OCI-M2 (cell line): ENCODE data around the gene MYOM1.

Experiments
- DNase-seq: peaks from one replicate; lab custom pipeline; 2025; ENCODE audit not compliant: unreplicated experiment; lab: John Stamatoyannopoulos, UW

The MYOM1 gene

GRCh38 chr18:3190610-3191009, 29.2 kb downstream of the MYOM1 start:
- DNase-seq = no peak

- DNase-seq = no peak
These were observed 29.9 kb downstream of the MYOM1 start for GRCh38 chr18:3189884-3190283.

GRCh38 chr18:3186678-3187658, 32.8 kb downstream of the MYOM1 start:
- no peak for DNase-seq

- no peak for DNase-seq
These were observed 35.3 kb downstream of the MYOM1 start for GRCh38 chr18:3184275-3184963.

- no peak for DNase-seq
These were observed 36.6 kb downstream of the MYOM1 start for GRCh38 chr18:3183103-3183717.

- no peak for DNase-seq
These were observed 39.4 kb downstream of the MYOM1 start for GRCh38 chr18:3180325-3180724.

- peak; percentile 9 for DNase-seq
These were observed 40.2 kb downstream of the MYOM1 start for GRCh38 chr18:3179430-3180089.

- DNase-seq = peak; percentile 28
These were observed 41.7 kb downstream of the MYOM1 start for GRCh38 chr18:3177902-3178687.

- DNase-seq = no peak
These were observed 44.5 kb downstream of the MYOM1 start for GRCh38 chr18:3175195-3175758.

GRCh38 chr18:3172097-3172496, 47.7 kb downstream of the MYOM1 start:
- DNase-seq = no peak

GRCh38 chr18:3171631-3172030, 48.1 kb downstream of the MYOM1 start:
- DNase-seq = no peak

- no peak for DNase-seq
These were observed 49.2 kb downstream of the MYOM1 start for GRCh38 chr18:3170441-3171161.

- no peak for DNase-seq
These were observed 55.4 kb downstream of the MYOM1 start for GRCh38 chr18:3164381-3164780.

GRCh38 chr18:3163968-3164367, 55.8 kb downstream of the MYOM1 start:
- DNase-seq = no peak

GRCh38 chr18:3162181-3162580, 57.6 kb downstream of the MYOM1 start:
- DNase-seq = no peak

- no peak for DNase-seq
These were observed 59.9 kb downstream of the MYOM1 start for GRCh38 chr18:3159830-3160229.

- no peak for DNase-seq
These were observed 62.2 kb downstream of the MYOM1 start for GRCh38 chr18:3157606-3158005.

- DNase-seq = no peak
These were observed 62.7 kb downstream of the MYOM1 start for GRCh38 chr18:3157086-3157485.

- no peak for DNase-seq
These were observed 63.5 kb downstream of the MYOM1 start for GRCh38 chr18:3156325-3156640.

GRCh38 chr18:3154214-3154613, 65.6 kb downstream of the MYOM1 start:
- no peak for DNase-seq
